GM12878 (cell line): ENCODE data around the gene PCTP. TPM values are rescaled to one million over a fixed set of nuclear protein-coding genes. Genes with fewer than 3 reads are reported as not detected.

ENCODE experiments used
- ATAC-seq: fragments of 200-7000 bp; cut with Tn5 transposase; 3 replicates; pipeline ENCODE4 v1.9.1; 2020; ENCODE audit warnings: mild to moderate bottlenecking, moderate library complexity
- BruUV-seq: library from RNA; stranded (reverse); fragments of 400-500 nt; replicated peaks from 2 replicates; lab custom pipeline; 2021; lab: Mats Ljungman, UMichigan
- CTCF ChIA-PET: fragments of 300-600 bp; sonication (Branson Sonifier 250); formaldehyde crosslinking; extraction: SDS; loops from one replicate; lab custom pipeline; 2021; ENCODE audit warnings: inconsistent platforms; lab: Yijun Ruan, JAX
- POLR2A ChIA-PET: fragments of 350-600 bp; formaldehyde crosslinking; extraction: SDS; loops from one replicate; lab custom pipeline; 2021; ENCODE audit warnings: inconsistent platforms; lab: Charles Lee
- RAD21 ChIA-PET: fragments of 300-600 bp; sonication (Branson Sonifier 250); formaldehyde crosslinking; loops from one replicate; lab custom pipeline; 2023; ENCODE audit warnings: antibody characterized with exemption; ENCODE audit not compliant: unreplicated experiment; lab: Charles Lee
- SMC1A ChIA-PET: fragments of 300-600 bp; sonication (Branson Sonifier 250); formaldehyde crosslinking; loops from one replicate; lab custom pipeline; 2023; ENCODE audit not compliant: unreplicated experiment, uncharacterized antibody; lab: Charles Lee
- DNase-seq: peaks from one replicate; pipeline ENCODE4 v3.0.0-alpha.2; 2011; ENCODE audit warnings: low read depth, low spot score
- FAIRE-seq: peaks from 3 replicates; lab custom pipeline; 2011; peaks lifted over from hg19 to GRCh38; lab: Jason Lieb, UNC
- H2AFZ ChIP-seq: 2 replicates; pipeline ENCODE4 v1.6.0; 2011; ENCODE audit warnings: low read depth, low read length, control low read depth; ENCODE audit not compliant: control insufficient read depth
- H3K27ac ChIP-seq: 2 replicates; pipeline ENCODE4 v1.5.1; 2011; ENCODE audit warnings: control low read depth; ENCODE audit not compliant: control insufficient read depth, insufficient read depth
- H3K27me3 ChIP-seq, 2 experiments: replicated peaks in 1 of 2; 2 replicates each; pipeline versions ENCODE4 v1.6.0 to v1.6.1; 2011; ENCODE audit warnings: low read length in 1 of 2; ENCODE audit not compliant: control insufficient read depth in 2 of 2, insufficient read depth in 2 of 2
- H3K36me3 ChIP-seq, 2 experiments: 2 replicates each; pipeline ENCODE4 v1.5.1; 2011; ENCODE audit warnings: low read length in 1 of 2; ENCODE audit not compliant: control insufficient read depth in 2 of 2, insufficient read depth in 2 of 2
- H3K4me1 ChIP-seq: 2 replicates; pipeline ENCODE4 v1.6.1; 2011; ENCODE audit warnings: mild to moderate bottlenecking, low read length, moderate library complexity, mixed read lengths; ENCODE audit not compliant: control insufficient read depth, insufficient read depth
- H3K4me2 ChIP-seq: 2 replicates; pipeline ENCODE4 v1.6.0; 2011; ENCODE audit warnings: control low read depth; ENCODE audit not compliant: control insufficient read depth, insufficient read depth
- H3K4me3 ChIP-seq: fragments of 200-600 bp; sonication (generic); 2 replicates; pipeline ENCODE4 v1.5.1; 2016
- H3K79me2 ChIP-seq: 2 replicates; pipeline ENCODE4 v1.6.0; 2011; ENCODE audit warnings: low read length; ENCODE audit not compliant: control insufficient read depth, insufficient read depth
- H3K9ac ChIP-seq: 2 replicates; pipeline ENCODE4 v1.8.0; 2011; ENCODE audit warnings: low read length, control low read depth, mixed read lengths; ENCODE audit not compliant: control insufficient read depth, insufficient read depth
- H3K9me3 ChIP-seq: replicated peaks from 3 replicates; pipeline ENCODE4 v1.5.1; 2011; ENCODE audit warnings: mild to moderate bottlenecking, low read length; ENCODE audit not compliant: control insufficient read depth, insufficient read depth
- H4K20me1 ChIP-seq: 2 replicates; pipeline ENCODE4 v1.6.0; 2011; ENCODE audit not compliant: control insufficient read depth, insufficient read depth
- ATF7 ChIP-seq: fragments of 450-650 bp; IDR thresholded peaks from 2 replicates; pipeline ENCODE4 v1.6.1; 2016; ENCODE audit warnings: low read depth, mild to moderate bottlenecking
- CBFB ChIP-seq: IDR thresholded peaks from 2 replicates; pipeline ENCODE4 v1.6.1; 2016; ENCODE audit warnings: antibody characterized with exemption, low read depth
- CEBPB ChIP-seq, 2 experiments: fragments of 150-350 bp in 1 of 2; IDR thresholded peaks; 2 replicates each; pipeline ENCODE4 v1.6.1; 2012 to 2014; ENCODE audit warnings: low read depth in 2 of 2, low read length in 2 of 2, borderline replicate concordance in 1 of 2, inconsistent platforms in 1 of 2
- CHD4 ChIP-seq: fragments of 200-600 bp; sonication (generic); IDR thresholded peaks from 2 replicates; pipeline ENCODE4 v1.6.1; 2016; ENCODE audit warnings: mild to moderate bottlenecking
- DPF2 ChIP-seq: fragments of 450-650 bp; IDR thresholded peaks from 2 replicates; pipeline ENCODE4 v1.6.1; 2017; ENCODE audit warnings: mild to moderate bottlenecking
- E2F8 ChIP-seq: fragments of 450-650 bp; IDR thresholded peaks from 2 replicates; pipeline ENCODE4 v1.6.1; 2018; ENCODE audit warnings: mild to moderate bottlenecking, low read depth, moderate library complexity; ENCODE audit not compliant: partially characterized antibody
- EP300 ChIP-seq, 2 experiments: fragments of 150-350 bp in 1 of 2; IDR thresholded peaks; 2 replicates each; pipeline ENCODE4 v1.6.1; 2011 to 2012; ENCODE audit warnings: low read depth in 2 of 2, low read length in 2 of 2, borderline replicate concordance in 1 of 2, improper control_type of control experiment in 1 of 2, inconsistent platforms in 1 of 2; ENCODE audit not compliant: control insufficient read depth in 1 of 2
- NR2C1 ChIP-seq: fragments of 450-650 bp; IDR thresholded peaks from 2 replicates; pipeline ENCODE4 v1.6.1; 2017; ENCODE audit warnings: antibody characterized with exemption, mild to moderate bottlenecking, moderate library complexity
- PML ChIP-seq: IDR thresholded peaks from 2 replicates; pipeline ENCODE4 v1.6.1; 2012; ENCODE audit warnings: low read length, inconsistent platforms
- REST ChIP-seq: IDR thresholded peaks from 2 replicates; pipeline ENCODE4 v1.6.1; 2012; ENCODE audit warnings: mild to moderate bottlenecking, low read depth, low read length
- ZBTB4 ChIP-seq: fragments of 450-650 bp; formaldehyde crosslinking; IDR thresholded peaks from 2 replicates; pipeline ENCODE4 v1.4.0; 2022; ENCODE audit warnings: mild to moderate bottlenecking, moderate library complexity
- ZNF217 ChIP-seq: fragments of 450-650 bp; IDR thresholded peaks from 2 replicates; pipeline ENCODE4 v1.6.1; 2017; ENCODE audit warnings: antibody characterized with exemption, mild to moderate bottlenecking
- ZSCAN29 ChIP-seq: fragments of 450-650 bp; IDR thresholded peaks from 2 replicates; pipeline ENCODE4 v1.6.1; 2017; ENCODE audit warnings: mild to moderate bottlenecking, moderate library complexity
- WGBS: methylation state at CpG from one replicate; pipeline ENCODE4 v1.1.6; 2016; ENCODE audit warnings: low lambda C conversion rate; ENCODE audit not compliant: insufficient replicate concordance, insufficient coverage; ENCODE audit errors: missing lambda C conversion rate; 5-methylcytosine and 5-hydroxymethylcytosine counted together
- in situ Hi-C: fragments of 300-500 bp; cut with MboI; formaldehyde crosslinking; loops from 9 replicates; pipeline ENCODE4 v1.14.3; 2018; ENCODE audit warnings: mixed read lengths
- intact Hi-C: fragments of 100-400 bp; cut with micrococcal nuclease; formaldehyde crosslinking; loops from one replicate; pipeline ENCODE4 v1.14.2; 2022; ENCODE audit not compliant: unreplicated experiment
- polyA plus RNA-seq, 11 experiments: library from polyadenylated mRNA; depleted of rRNA in 4 of 11; unstranded in 6 of 11; stranded (reverse) in 5 of 11; fragments of >200 nt; fragmentation: Nextera tagmentation in 4 of 11; fragmentation: Illumina TruSeq in 1 of 11; extraction: Ambion mirVana in 4 of 11; extraction: Trizol in 1 of 11; gene quantifications; 1 replicate in 1 of 11; 2 replicates in 10 of 11; pipeline versions ENCODE4 v1.2.1 to v1.2.3, GENCODE V29; 2011 to 2016; ENCODE audit warnings: inconsistent platforms in 2 of 11, missing spikeins in 2 of 11, low read depth in 1 of 11
- total RNA-seq, 4 experiments: library from RNA; depleted of rRNA in 3 of 4; stranded (reverse); fragments of >200 nt in 3 of 4; fragmentation: Illumina TruSeq in 1 of 4; extraction: Trizol in 1 of 4; gene quantifications; 2 replicates each; pipeline versions ENCODE4 v1.2.1 to v1.2.3, GENCODE V29; 2013 to 2021

Gene PCTP
- total and polyA plus RNA-seq, 10 of the 15 experiments (the other 5 are each of a cell fraction or from before 2014, with no cell fraction given), result 1.4 to 26.8 (median 3.7) TPM

- ChIA-PET RAD21 (no interaction called here), CTCF (no interaction called here), SMC1A (no interaction called here), POLR2A (no interaction called here)
- H3K27me3 ChIP-seq, result no peaks in the 10 kb centered on the region
- intact Hi-C loops (no loop called here), in situ Hi-C loops (no loop called here)
- no peaks in the 10 kb centered on the region for H3K9me3 ChIP-seq
- BruUV-seq, result no TSS peak
- H3K27ac ChIP-seq, result no peak overlapping the region
- H3K36me3 ChIP-seq, result no peaks in the 10 kb centered on the region
- 11% methylated on average over 3 of the region's 3 CpGs for WGBS
- H3K4me1 ChIP-seq, result no peaks in the 10 kb centered on the region
- H3K9ac ChIP-seq, result no peak overlapping the region
- H2AFZ ChIP-seq, result no peak overlapping the region
- H4K20me1 ChIP-seq, result no peaks in the 10 kb centered on the region
- H3K79me2 ChIP-seq, result no peaks in the 10 kb centered on the region
- no peak overlapping the region for H3K4me3 ChIP-seq
- no peak for FAIRE-seq
- DNase-seq, result no peak
- no peak for ATAC-seq
- no peak overlapping the region for H3K4me2 ChIP-seq
- TF ChIP-seq CHD4, result no peak
- TF ChIP-seq CBFB, result no peak
- no peak for TF ChIP-seq ZBTB4 (CRISPR knock-in tag)
- TF ChIP-seq DPF2, result no peak
- no peak for TF ChIP-seq ATF7
- TF ChIP-seq ZNF217, result no peak
- no peak for TF ChIP-seq CEBPB (IDR thresholded peaks at IDR 0.05; ENCODE audit: borderline replicate concordance in 1 of 2, low read depth in 2 of 2, low read length in 2 of 2)
- no peak for TF ChIP-seq ZSCAN29
- no peak for TF ChIP-seq EP300 (IDR thresholded peaks at IDR 0.05; ENCODE audit: borderline replicate concordance in 1 of 2, control insufficient read depth in 1 of 2, low read depth in 2 of 2, low read length in 2 of 2)
- no peak for TF ChIP-seq E2F8
- no peak for TF ChIP-seq PML
- TF ChIP-seq NR2C1, result no peak
- no peak for TF ChIP-seq REST
These were observed 61.5 kb downstream of the PCTP start for GRCh38 chr17:55812323-55812722.
